Neural cell (in vitro differentiated cells): ENCODE data around the gene DGKB. TPM values are rescaled to one million over a fixed set of nuclear protein-coding genes. Genes with fewer than 3 reads are reported as not detected.

Source experiments
- H2AFZ ChIP-seq: fragments of 200-600, 300-800 bp; sonication (generic), shearing (Covaris generic); 2 replicates; pipeline ENCODE4 v1.6.0; 2014; ENCODE audit warnings: low read depth, mild to moderate bottlenecking, antibody characterized with exemption, low read length, moderate library complexity
- H3F3A ChIP-seq: fragments of 200-600 bp; shearing (Covaris generic); 2 replicates; pipeline ENCODE4 v1.6.1; 2016; ENCODE audit warnings: mild to moderate bottlenecking, moderate library complexity, mixed read lengths, antibody characterized with exemption, low read length; ENCODE audit not compliant: insufficient read depth, poor library complexity, severe bottlenecking
- H3K27ac ChIP-seq: fragments of 200-600, 300-800 bp; sonication (generic), shearing (Covaris generic); 2 replicates; pipeline ENCODE4 v1.5.1; 2014; ENCODE audit warnings: mild to moderate bottlenecking, low read length, moderate library complexity
- H3K27me3 ChIP-seq: fragments of 300-800, 200-600 bp; sonication (generic), shearing (Covaris generic); 2 replicates; pipeline ENCODE4 v1.6.0; 2014; ENCODE audit warnings: mild to moderate bottlenecking, low read depth, low read length, moderate library complexity; ENCODE audit not compliant: insufficient read depth
- H3K36me3 ChIP-seq: fragments of 300-800, 200-600 bp; sonication (generic), shearing (Covaris generic); 2 replicates; pipeline ENCODE4 v1.5.1; 2014; ENCODE audit warnings: mild to moderate bottlenecking, antibody characterized with exemption, low read length, moderate library complexity; ENCODE audit not compliant: insufficient read depth
- H3K4me2 ChIP-seq: fragments of 300-800, 200-600 bp; sonication (generic), shearing (Covaris generic); 2 replicates; pipeline ENCODE4 v1.6.0; 2014; ENCODE audit warnings: mild to moderate bottlenecking, low read length
- H3K4me3 ChIP-seq: fragments of 300-800, 200-600 bp; sonication (generic), shearing (Covaris generic); 2 replicates; pipeline ENCODE4 v1.5.1; 2014; ENCODE audit warnings: mild to moderate bottlenecking, low read length, moderate library complexity
- H3K79me2 ChIP-seq: fragments of 200-600 bp; shearing (Covaris generic); replicated peaks from 2 replicates; pipeline ENCODE4 v1.6.0; 2014; ENCODE audit warnings: mild to moderate bottlenecking, low read length, moderate library complexity; ENCODE audit not compliant: insufficient read depth
- H3K9ac ChIP-seq: fragments of 300-800, 200-600 bp; sonication (generic), shearing (Covaris generic); 2 replicates; pipeline ENCODE4 v1.6.1; 2016; ENCODE audit warnings: mild to moderate bottlenecking, low read length, mixed read lengths
- H3K9me2 ChIP-seq: fragments of 200-600 bp; shearing (Covaris generic); 2 replicates; pipeline ENCODE4 v1.6.1; 2016; ENCODE audit warnings: mild to moderate bottlenecking, low read length, mixed read lengths; ENCODE audit not compliant: insufficient read depth
- H3K9me3 ChIP-seq: fragments of 200-600, 300-800 bp; sonication (generic), shearing (Covaris generic); 2 replicates; pipeline ENCODE4 v1.6.1; 2016; ENCODE audit warnings: mild to moderate bottlenecking, mixed run types, low read length, moderate library complexity, mixed read lengths
- H4K20me1 ChIP-seq: fragments of 200-600 bp; shearing (Covaris generic); 2 replicates; pipeline ENCODE4 v1.6.1; 2016; ENCODE audit warnings: mild to moderate bottlenecking, mixed run types; ENCODE audit not compliant: insufficient read depth
- CTCF ChIP-seq: fragments of 450-650 bp; IDR thresholded peaks from 2 replicates; pipeline ENCODE4 v1.5.1; 2014; ENCODE audit warnings: antibody characterized with exemption, mild to moderate bottlenecking, moderate library complexity; ENCODE audit not compliant: poor library complexity, severe bottlenecking
- EP300 ChIP-seq: fragments of 450-650 bp; conservative IDR thresholded peaks from 2 replicates; pipeline ENCODE4 v1.6.1; 2014; ENCODE audit warnings: antibody characterized with exemption, mild to moderate bottlenecking, moderate library complexity; ENCODE audit not compliant: poor library complexity, severe bottlenecking
- EZH2 ChIP-seq: fragments of 200-600, 300-800 bp; shearing (Covaris generic), sonication (generic); IDR thresholded peaks from 2 replicates; pipeline ENCODE4 v1.6.1; 2014; ENCODE audit warnings: antibody characterized with exemption, low read length, borderline replicate concordance, mild to moderate bottlenecking; ENCODE audit not compliant: insufficient read depth, poor library complexity, severe bottlenecking
- MXI1 ChIP-seq: fragments of 450-650 bp; conservative IDR thresholded peaks from 2 replicates; pipeline ENCODE4 v1.6.1; 2014; ENCODE audit warnings: antibody characterized with exemption, mild to moderate bottlenecking; ENCODE audit not compliant: poor library complexity, severe bottlenecking
- POLR2AphosphoS5 ChIP-seq: IDR thresholded peaks from 2 replicates; pipeline ENCODE4 v1.6.1; 2012
- RAD21 ChIP-seq: fragments of 450-650 bp; conservative IDR thresholded peaks from 2 replicates; pipeline ENCODE4 v1.6.1; 2014; ENCODE audit warnings: antibody characterized with exemption, mild to moderate bottlenecking, moderate library complexity
- REST ChIP-seq: IDR thresholded peaks from 2 replicates; pipeline ENCODE4 v1.6.1; 2012; ENCODE audit warnings: borderline replicate concordance
- SMC3 ChIP-seq: fragments of 450-650 bp; conservative IDR thresholded peaks from 2 replicates; pipeline ENCODE4 v1.6.1; 2014; ENCODE audit warnings: antibody characterized with exemption, mild to moderate bottlenecking, moderate library complexity; ENCODE audit not compliant: poor library complexity
- TAF1 ChIP-seq: IDR thresholded peaks from 2 replicates; pipeline ENCODE4 v1.6.1; 2012; ENCODE audit warnings: low read depth
- polyA plus RNA-seq: library from polyadenylated mRNA; depleted of rRNA; stranded (reverse); fragments of >200 nt; gene quantifications from 2 replicates; pipeline ENCODE4 v1.2.3, GENCODE V29; 2014

DGKB gene
- polyA plus RNA-seq, 1 donor from 2014 or later = 0.20 TPM

- H3K27me3 ChIP-seq = no peaks in the 10 kb centered on the region
- H3K9me3 ChIP-seq = no peaks in the 10 kb centered on the region
- H3F3A ChIP-seq = no peaks in the 10 kb centered on the region
- H4K20me1 ChIP-seq = no peaks in the 10 kb centered on the region
- H3K79me2 ChIP-seq = no peaks in the 10 kb centered on the region
- no peaks in the 10 kb centered on the region for H3K36me3 ChIP-seq
- H3K4me2 ChIP-seq = no peak overlapping the region
- H3K4me3 ChIP-seq = no peak overlapping the region
- no peak overlapping the region for H3K27ac ChIP-seq
- H3K9ac ChIP-seq = no peak overlapping the region
- H3K9me2 ChIP-seq = no peaks in the 10 kb centered on the region
- TF ChIP-seq EZH2 = no peak
- TF ChIP-seq CTCF = no peak
- no peak for TF ChIP-seq TAF1
- TF ChIP-seq RAD21 = no peak
- TF ChIP-seq MXI1 = no peak
- TF ChIP-seq POLR2AphosphoS5 = no peak
- TF ChIP-seq EP300 = no peak
- TF ChIP-seq REST = no peak
- no peak for TF ChIP-seq SMC3
- H2AFZ ChIP-seq = no peak overlapping the region
These were observed 95.0 kb downstream of the DGKB start for GRCh38 chr7:14807507-14807906.

- no peak overlapping the region for H2AFZ ChIP-seq
- no peaks in the 10 kb centered on the region for H3F3A ChIP-seq
- H3K79me2 ChIP-seq = no peaks in the 10 kb centered on the region
- no peaks in the 10 kb centered on the region for H3K9me3 ChIP-seq
- no peak overlapping the region for H3K4me2 ChIP-seq
- H3K36me3 ChIP-seq = no peaks in the 10 kb centered on the region
- H3K9ac ChIP-seq = no peak overlapping the region
- no peak for TF ChIP-seq TAF1
- no peak for TF ChIP-seq MXI1
- TF ChIP-seq REST = no peak
- H3K4me3 ChIP-seq = no peak overlapping the region
- H3K9me2 ChIP-seq = no peaks in the 10 kb centered on the region
- no peak overlapping the region for H3K27ac ChIP-seq
- H4K20me1 ChIP-seq = no peaks in the 10 kb centered on the region
- no peaks in the 10 kb centered on the region for H3K27me3 ChIP-seq
These were observed 95.7 kb downstream of the DGKB start for GRCh38 chr7:14806891-14807290.
